Upper lobe of right lung (tissue), 1 donor: ENCODE measurements around the gene RAB6B. TPM values are rescaled to one million over a fixed set of nuclear protein-coding genes. Genes with fewer than 3 reads are reported as not detected.
A peak's percentile ranks its signal among the peaks of the same experiment; 100 is the strongest.

Source experiments
- ATAC-seq: fragments of 200-7000 bp; cut with Tn5 transposase; one replicate; pipeline ENCODE4 v1.9.1; 2020; ENCODE audit warnings: mild to moderate bottlenecking, moderate library complexity
- DNase-seq: peaks from one replicate; pipeline ENCODE4 v3.0.0-alpha.2; 2020
- H3K27ac ChIP-seq: fragments of 200-600 bp; one replicate; pipeline ENCODE4 v1.8.0; 2022
- H3K27me3 ChIP-seq: fragments of 200-600 bp; one replicate; pipeline ENCODE4 v1.8.0; 2022; ENCODE audit warnings: mild to moderate bottlenecking
- H3K36me3 ChIP-seq: fragments of 200-600 bp; one replicate; pipeline ENCODE4 v1.8.0; 2022
- H3K4me1 ChIP-seq: fragments of 200-600 bp; one replicate; pipeline ENCODE4 v1.8.0; 2022
- H3K4me3 ChIP-seq: fragments of 200-600 bp; one replicate; pipeline ENCODE4 v1.8.0; 2022; ENCODE audit warnings: mild to moderate bottlenecking
- H3K9me3 ChIP-seq: fragments of 200-600 bp; one replicate; pipeline ENCODE4 v1.8.0; 2022
- CTCF ChIP-seq: fragments of 200-600 bp; IDR thresholded peaks from one replicate; pipeline ENCODE4 v1.8.0; 2022; ENCODE audit warnings: antibody characterized with exemption
- intact Hi-C: fragments of 100-400 bp; cut with DNase I; formaldehyde crosslinking; loops from one replicate; pipeline ENCODE4 v1.11.0; 2022
- total RNA-seq: library from RNA; stranded (reverse); fragmentation: NEBNext Ultra II Directional; extraction: Animal tissue kit (Norgen Biotek cat#: 25700); gene quantifications from one replicate; pipeline ENCODE4 v1.2.1, GENCODE V29; 2021
- donor health status: DM: no; HTN: yes; CAD: no; lungs with severe emphysema.

The RAB6B gene
- total RNA-seq, 1 donor from 2014 or later = 7.4 TPM

GRCh38 chr3:133833267-133833666 lies 62.4 kb downstream of the RAB6B start:
- Histone ChIP-seq H3K4me3 (no peak overlapping the region), H3K27me3 (no peaks in the 10 kb centered on the region), H3K9me3 (no peaks in the 10 kb centered on the region), H3K27ac (no peak overlapping the region), H3K4me1 (no peaks in the 10 kb centered on the region), H3K36me3 (no peaks in the 10 kb centered on the region)
- intact Hi-C loops = no loop called here
- TF ChIP-seq CTCF = no peak
- ATAC-seq (no peak), DNase-seq (peak; percentile 35)

DNA sequence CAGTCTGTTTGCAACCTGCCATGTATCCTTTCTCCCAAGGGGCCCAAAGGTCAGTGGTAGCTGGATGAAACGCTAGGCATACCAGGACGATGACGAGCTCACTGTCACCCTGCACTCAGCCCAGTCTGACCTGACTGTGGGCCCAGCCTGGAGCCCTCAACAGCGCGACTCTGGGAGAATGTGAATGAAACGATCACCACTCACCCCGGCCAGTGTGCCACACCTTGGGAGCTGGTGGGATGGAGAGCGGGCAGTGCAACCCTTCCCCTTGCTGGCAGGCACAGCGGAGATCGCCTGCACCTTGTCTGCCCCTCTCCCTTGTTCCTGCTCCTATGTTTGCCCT lies 62.9 kb downstream of the RAB6B start:
- Histone ChIP-seq H3K4me1 (no peaks in the 10 kb centered on the region), H3K9me3 (no peaks in the 10 kb centered on the region), H3K27me3 (no peaks in the 10 kb centered on the region), H3K4me3 (no peak overlapping the region), H3K36me3 (no peaks in the 10 kb centered on the region), H3K27ac (no peak overlapping the region)
- TF ChIP-seq CTCF = no peak
- intact Hi-C loops = no loop called here
- ATAC-seq = no peak
- no peak for DNase-seq

GRCh38 chr3:133831966-133832801 lies 63.5 kb downstream of the RAB6B start:
- no peak overlapping the region for H3K27ac ChIP-seq
- no peaks in the 10 kb centered on the region for H3K27me3 ChIP-seq
- H3K4me1 ChIP-seq = no peaks in the 10 kb centered on the region
- ATAC-seq (no peak), DNase-seq (no peak)
- intact Hi-C loops = no loop called here
- H3K9me3 ChIP-seq = no peaks in the 10 kb centered on the region
- H3K4me3 ChIP-seq = no peak overlapping the region
- TF ChIP-seq CTCF = no peak
- H3K36me3 ChIP-seq = no peaks in the 10 kb centered on the region

DNA sequence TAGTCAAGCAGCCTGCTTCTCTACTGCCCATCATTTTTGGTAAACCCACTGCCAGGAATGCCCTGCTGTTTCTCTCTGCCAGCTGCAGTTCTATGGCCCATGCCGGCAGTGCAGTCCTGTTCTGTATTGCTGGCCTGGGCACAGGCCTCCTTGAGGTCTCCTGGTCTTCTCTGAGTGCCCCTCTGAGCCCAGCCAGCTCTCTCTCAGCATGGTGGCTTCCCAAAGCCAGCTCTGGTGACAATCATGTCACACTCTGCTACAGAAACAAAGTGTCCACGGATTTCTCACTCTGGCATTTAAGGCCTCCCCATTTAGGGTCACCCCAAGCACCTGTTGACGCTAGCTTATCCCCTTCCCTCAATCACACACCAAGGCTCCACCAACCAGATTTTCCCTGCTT lies 65.6 kb downstream of the RAB6B start:
- Histone ChIP-seq H3K36me3 (no peaks in the 10 kb centered on the region), H3K4me1 (no peaks in the 10 kb centered on the region), H3K4me3 (no peak overlapping the region), H3K9me3 (no peaks in the 10 kb centered on the region), H3K27me3 (no peaks in the 10 kb centered on the region), H3K27ac (no peak overlapping the region)
- ATAC-seq (no peak), DNase-seq (no peak)
- intact Hi-C loops = no loop called here
- TF ChIP-seq CTCF = no peak

GRCh38 chr3:133829310-133829707 lies 66.4 kb downstream of the RAB6B start:
- peaks cover 7% of the 10 kb centered on the region for H3K36me3 ChIP-seq
- no peak for TF ChIP-seq CTCF
- no peak overlapping the region for H3K4me3 ChIP-seq
- H3K4me1 ChIP-seq = no peaks in the 10 kb centered on the region
- ATAC-seq (no peak), DNase-seq (no peak)
- H3K27ac ChIP-seq = no peak overlapping the region
- intact Hi-C loops = no loop called here
- no peaks in the 10 kb centered on the region for H3K9me3 ChIP-seq
- no peaks in the 10 kb centered on the region for H3K27me3 ChIP-seq
